ENCODE data around the gene UCHL1. TPM values are rescaled to one million over a fixed set of nuclear protein-coding genes. Genes with fewer than 3 reads are reported as not detected.
A peak's percentile ranks its signal among the peaks of the same experiment; 100 is the strongest.

The UCHL1 gene
- total and polyA plus RNA-seq, 10 of the 15 experiments (the other 5 are each of a cell fraction or from before 2014, with no cell fraction given) = 0.29 to 178 (median 125) TPM

DNA sequence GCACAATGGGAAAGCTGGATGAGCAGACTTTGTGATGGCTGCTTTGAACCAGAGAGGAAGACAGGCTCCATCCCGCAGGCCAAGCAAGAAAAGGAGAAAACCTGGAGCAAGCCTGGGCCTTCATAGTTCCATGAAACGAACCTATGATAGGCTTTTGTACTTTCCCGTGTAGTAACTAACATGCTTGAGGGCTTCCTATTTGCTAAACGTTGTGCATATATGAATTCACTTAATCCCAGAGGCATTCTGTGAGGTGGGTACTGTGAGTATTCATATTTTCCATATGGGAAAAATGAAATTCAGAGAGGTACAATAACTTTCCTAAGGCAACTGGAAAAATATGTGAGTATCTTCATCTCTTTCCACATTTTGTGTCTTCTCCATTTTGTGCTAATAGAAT is 28.8 kb upstream of the UCHL1 start:
- H3K4me1 ChIP-seq (ENCODE audit: control insufficient read depth, insufficient read depth, low read length) = no peaks in the 10 kb centered on the region
- no peak overlapping the region for H2AFZ ChIP-seq (ENCODE audit: control insufficient read depth, low read depth, low read length)
- POLR2A ChIA-PET = no interaction called here
- CTCF ChIA-PET = interaction anchor here (2.3 kb wide), 1 partner anchor 303 kb away, joined by 7 read pairs; no protein-coding TSS in a partner anchor
- SMC1A ChIA-PET (ENCODE audit: uncharacterized antibody, unreplicated experiment) = interaction anchor here (2.7 kb wide), 1 partner anchor 251 kb away, joined by 9 read pairs; no protein-coding TSS in a partner anchor
- H3K9ac ChIP-seq (ENCODE audit: control insufficient read depth, insufficient read depth, low read length) = no peak overlapping the region
- in situ Hi-C loops (cut with MboI) = no loop called here
- WGBS (ENCODE audit: insufficient coverage, insufficient replicate concordance, low lambda C conversion rate, missing lambda C conversion rate) = 29% methylated on average over 4 of the region's 4 CpGs
- ATAC-seq = no peak
- no peaks in the 10 kb centered on the region for H3K79me2 ChIP-seq (ENCODE audit: control insufficient read depth, insufficient read depth, low read length)
- intact Hi-C loops (cut with micrococcal nuclease; ENCODE audit: unreplicated experiment) = no loop called here
- TF ChIP-seq MXI1 (IDR thresholded peaks at IDR 0.05; ENCODE audit: low read depth, low read length) = no peak
- TF ChIP-seq ETV6 (conservative IDR thresholded peaks at IDR 0.05 in 1 of 2, IDR thresholded peaks at IDR 0.05 in 1 of 2; ENCODE audit: borderline replicate concordance in 1 of 2, low read depth in 1 of 2) = no peak
- no peak for TF ChIP-seq PBX3 (IDR thresholded peaks at IDR 0.05; ENCODE audit: insufficient replicate concordance, low read depth, low read length)
- TF ChIP-seq NR2C1 (IDR thresholded peaks at IDR 0.05) = no peak
- H3K27ac ChIP-seq (ENCODE audit: control insufficient read depth, insufficient read depth) = no peak overlapping the region
- DNase-seq (ENCODE audit: low read depth, low spot score) = no peak
- H3K36me3 ChIP-seq (ENCODE audit: control insufficient read depth in 2 of 2, insufficient read depth in 2 of 2, low read length in 1 of 2) = no peaks in the 10 kb centered on the region
- H3K9me3 ChIP-seq (replicated peaks; ENCODE audit: control insufficient read depth, insufficient read depth, low read length) = no peaks in the 10 kb centered on the region
- no TSS peak for BruUV-seq (replicated peaks)
- H3K4me2 ChIP-seq (ENCODE audit: control insufficient read depth, insufficient read depth) = no peak overlapping the region
- RAD21 ChIA-PET (ENCODE audit: unreplicated experiment) = no interaction called here
- H3K27me3 ChIP-seq (replicated peaks in 1 of 2; ENCODE audit: control insufficient read depth in 2 of 2, insufficient read depth in 2 of 2, low read length in 1 of 2) = no peaks in the 10 kb centered on the region
- no peak for FAIRE-seq
- H4K20me1 ChIP-seq (ENCODE audit: control insufficient read depth, insufficient read depth) = no peaks in the 10 kb centered on the region
- no peak overlapping the region for H3K4me3 ChIP-seq

DNA sequence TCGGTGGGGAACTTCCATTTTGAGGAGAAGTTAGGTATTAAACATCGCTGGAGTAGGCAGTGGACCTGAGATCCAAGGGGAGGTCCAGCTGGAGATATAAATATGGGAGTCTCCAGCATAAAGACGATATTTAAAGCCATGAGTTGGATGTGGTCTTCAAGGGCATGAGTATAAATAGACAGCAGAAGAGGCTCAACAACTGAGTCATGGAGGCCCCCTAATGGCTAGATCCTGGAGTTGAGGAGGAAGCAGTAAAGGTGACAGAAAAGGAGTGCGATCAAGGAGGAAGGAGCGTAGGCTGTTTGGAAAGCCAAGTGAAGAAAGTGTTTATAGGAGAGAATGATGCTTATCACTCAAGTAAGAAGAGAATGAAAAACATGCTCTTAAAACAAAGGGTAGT is 24.3 kb upstream of the UCHL1 start:
- Histone ChIP-seq H2AFZ (ENCODE audit: control insufficient read depth, low read depth, low read length) (no peak overlapping the region), H3K4me1 (ENCODE audit: control insufficient read depth, insufficient read depth, low read length) (no peaks in the 10 kb centered on the region), H3K9me3 (replicated peaks; ENCODE audit: control insufficient read depth, insufficient read depth, low read length) (no peaks in the 10 kb centered on the region; the same call in 2 of the 3 replicates), H3K4me2 (ENCODE audit: control insufficient read depth, insufficient read depth) (no peak overlapping the region), H3K4me3 (no peak overlapping the region), H4K20me1 (ENCODE audit: control insufficient read depth, insufficient read depth) (no peaks in the 10 kb centered on the region), H3K9ac (ENCODE audit: control insufficient read depth, insufficient read depth, low read length) (no peak overlapping the region), H3K27ac (ENCODE audit: control insufficient read depth, insufficient read depth) (no peak overlapping the region), H3K79me2 (ENCODE audit: control insufficient read depth, insufficient read depth, low read length) (no peaks in the 10 kb centered on the region), H3K36me3 (ENCODE audit: control insufficient read depth in 2 of 2, insufficient read depth in 2 of 2, low read length in 1 of 2) (no peaks in the 10 kb centered on the region), H3K27me3 (replicated peaks in 1 of 2; ENCODE audit: control insufficient read depth in 2 of 2, insufficient read depth in 2 of 2, low read length in 1 of 2) (no peaks in the 10 kb centered on the region)
- DNase-seq (ENCODE audit: low read depth, low spot score) (no peak), ATAC-seq (no peak), FAIRE-seq (no peak)
- intact Hi-C loops (cut with micrococcal nuclease; ENCODE audit: unreplicated experiment) = no loop called here
- no peak for TF ChIP-seq ZBED1 (IDR thresholded peaks at IDR 0.05; ENCODE audit: borderline replicate concordance)
- peak in 2 of 3 experiments; percentile 4 to 10; a peak in 1 of 6 replicates for TF ChIP-seq CTCF (IDR thresholded peaks at IDR 0.05 in 2 of 3, conservative IDR thresholded peaks at IDR 0.05 in 1 of 3; ENCODE audit: control insufficient read depth in 2 of 3, extremely low read depth in 1 of 3, insufficient read depth in 1 of 3, low read depth in 3 of 3, low read length in 3 of 3)
- no peak for TF ChIP-seq POU2F2 (IDR thresholded peaks at IDR 0.05; ENCODE audit: borderline replicate concordance, low read depth, low read length)
- peak; percentile 36; the same call in 1 of the 2 replicates for TF ChIP-seq RAD21 (IDR thresholded peaks at IDR 0.05; ENCODE audit: insufficient read depth, low read depth, low read length)
- POLR2A ChIA-PET = no interaction called here
- in situ Hi-C loops (cut with MboI) = no loop called here
- SMC1A ChIA-PET (ENCODE audit: uncharacterized antibody, unreplicated experiment) = interaction anchor here (1.2 kb wide), 1 partner anchor 258 kb away, joined by 4 read pairs; no protein-coding TSS in a partner anchor
- RAD21 ChIA-PET (ENCODE audit: unreplicated experiment) = interaction anchor here (1.6 kb wide), 1 partner anchor 256 kb away, joined by 4 read pairs; no protein-coding TSS in a partner anchor
- no TSS peak for BruUV-seq (replicated peaks)
- WGBS (ENCODE audit: insufficient coverage, insufficient replicate concordance, low lambda C conversion rate, missing lambda C conversion rate) = 64% methylated on average over 5 of the region's 5 CpGs
- CTCF ChIA-PET = interaction anchor here (0.8 to 2.3 kb wide), 3 partner anchors 9 to 256 kb away, joined by 4 to 15 read pairs (median 4); no protein-coding TSS in a partner anchor

All from GM12878 (cell line).